Motor neuron (in vitro differentiated cells): ENCODE results near the gene MIA. TPM values are rescaled to one million over a fixed set of nuclear protein-coding genes. Genes with fewer than 3 reads are reported as not detected.
"Not testable (repeated sequence)": the region's sequence is repeated elsewhere in the genome, so short reads cannot be mapped to it uniquely, and the experiment has no call there.

ENCODE experiments used
- ATAC-seq, 8 experiments: fragments of 200-7000 bp; cut with Tn5 transposase; replicated peaks in 6 of 8; 2 replicates each; pipeline ENCODE4 v1.8.0; 2021; ENCODE audit warnings: mild to moderate bottlenecking in 8 of 8, moderate library complexity in 8 of 8
- H3K27ac ChIP-seq, 2 donors: fragments of 250-450 bp; sonication (Bioruptor Pico); 2 replicates each; pipeline ENCODE4 v1.9.0; 2021; ENCODE audit warnings: antibody characterized with exemption in 2 of 2, mild to moderate bottlenecking in 2 of 2, moderate library complexity in 1 of 2
- H3K4me1 ChIP-seq, 2 donors: fragments of 250-450 bp; sonication (Bioruptor Pico); replicated peaks in 1 of 2; 2 replicates each; pipeline ENCODE4 v1.6.1; 2021; ENCODE audit warnings: antibody characterized with exemption in 2 of 2, mild to moderate bottlenecking in 2 of 2, moderate library complexity in 1 of 2
- H3K4me3 ChIP-seq, 5 donors: fragments of 250-450 bp; sonication (Bioruptor Pico); 2 replicates each; pipeline ENCODE4 v1.9.0; 2021; ENCODE audit warnings: antibody characterized with exemption in 5 of 5, mild to moderate bottlenecking in 5 of 5, moderate library complexity in 4 of 5
- WGBS, 10 experiments: fragments of 450-650 bp; shearing (Covaris generic); methylation state at CpG; one replicate each; pipeline ENCODE4 v1.0.0; 2022; 5-methylcytosine and 5-hydroxymethylcytosine counted together
- in situ Hi-C, 9 experiments: fragments of 400-800 bp; cut with MboI; loops; one replicate each; pipeline ENCODE4 v1.15.0; 2021; ENCODE audit warnings: low sequenced_read_pairs in 9 of 9, low pct_unique_long_range_greater_than_20kb in 2 of 9; ENCODE audit not compliant: unreplicated experiment in 9 of 9
- total RNA-seq, 8 experiments: library from RNA; unstranded; fragments of 300-600 nt; gene quantifications; 2 replicates each; pipeline versions ENCODE4 v1.2.3 to v1.2.4, GENCODE V29; 2022

Gene MIA
- total RNA-seq, 8 experiments from 2014 or later = 0.90 to 5.0 (median 1.5) TPM; not detected in 4

DNA sequence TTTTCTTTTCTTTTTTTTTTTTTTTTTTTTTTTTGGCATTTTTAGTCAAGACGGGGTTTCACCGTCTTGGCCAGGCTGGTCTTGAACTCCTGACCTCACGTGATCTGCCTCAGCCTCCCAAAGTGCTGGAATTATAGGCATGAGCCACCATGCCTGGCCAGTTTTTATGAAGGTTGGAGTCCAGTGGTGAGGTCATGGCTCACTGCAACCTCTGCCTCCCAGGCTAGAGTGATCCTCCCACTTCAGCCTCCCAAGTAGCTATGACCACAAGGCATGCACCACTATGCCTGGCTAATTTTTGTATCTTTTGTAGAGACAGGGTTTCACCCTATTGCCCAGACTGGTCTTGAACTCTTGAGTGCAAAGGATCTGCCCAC, 20.1 kb upstream of the MIA start:
- Histone ChIP-seq H3K27ac (no peak overlapping the region), H3K4me1 (peaks cover 0 to 4% of the 10 kb centered on the region in 2 donors), H3K4me3 (no peak overlapping the region)
- no peak for ATAC-seq
- in situ Hi-C loops = no loop called here
- 60 to 100% (median 94%) methylated on average over 1 to 3 of the region's 3 CpGs; no CpG with 5 or more reads in 3 of the 10 experiments for WGBS, 10 experiments

- Histone ChIP-seq H3K4me1 (peaks cover 0 to 4% of the 10 kb centered on the region in 2 donors), H3K4me3 (no peak overlapping the region), H3K27ac (no peak overlapping the region)
- 80 to 100% (median 100%) methylated on average over 1 to 7 of the region's 8 CpGs; no CpG with 5 or more reads in 5 of the 10 experiments for WGBS, 10 experiments
- ATAC-seq = no peak
- in situ Hi-C loops = no loop called here
Observed at GRCh38 chr19:40755791-40756190, 19.5 kb upstream of the MIA start.

DNA sequence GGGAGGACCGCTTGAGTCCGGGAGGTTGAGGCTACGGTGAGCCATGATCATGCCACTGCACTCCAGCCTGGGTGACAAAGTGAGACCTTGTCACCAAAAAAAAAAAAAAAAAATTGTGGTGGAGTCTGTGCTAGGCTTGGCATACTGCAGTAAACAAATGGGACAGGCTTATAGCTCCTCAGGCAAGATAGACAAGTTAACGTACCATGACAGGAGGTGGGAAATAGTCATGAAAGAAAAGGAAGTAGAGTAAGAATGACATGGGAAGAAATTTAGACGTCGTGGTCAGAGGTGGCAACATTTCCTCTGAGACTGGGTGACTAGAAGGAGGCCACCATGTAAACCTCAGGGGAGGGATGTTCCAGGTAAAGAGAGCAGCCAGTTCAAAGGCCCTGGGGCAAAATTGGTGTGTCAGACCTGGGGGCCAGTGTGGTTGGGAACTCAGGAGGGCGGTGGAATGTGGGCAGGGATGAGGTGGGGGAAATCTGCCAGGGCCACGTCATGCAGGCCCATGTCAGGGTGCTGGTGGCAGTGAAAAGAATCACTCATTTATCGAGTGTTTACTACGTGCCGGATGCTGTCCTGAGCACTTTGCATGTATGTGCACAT, 18.7 kb upstream of the MIA start:
- in situ Hi-C loops = no loop called here
- no peak overlapping the region for H3K4me3 ChIP-seq
- ATAC-seq = no peak
- WGBS, 10 experiments = 70 to 100% (median 92%) methylated on average over 1 to 7 of the region's 11 CpGs; no CpG with 5 or more reads in 1 of the 10 experiments
- H3K27ac ChIP-seq = no peak overlapping the region
- peaks cover 0 to 4% of the 10 kb centered on the region in 2 donors for H3K4me1 ChIP-seq

GRCh38 chr19:40758491-40758890, 16.8 kb upstream of the MIA start:
- Histone ChIP-seq H3K27ac (no peak overlapping the region), H3K4me1 (no peaks in the 10 kb centered on the region), H3K4me3 (no peak overlapping the region)
- ATAC-seq = no peak
- 88 to 100% (median 100%) methylated on average over 1 to 3 of the region's 3 CpGs; no CpG with 5 or more reads in 5 of the 10 experiments for WGBS, 10 experiments
- in situ Hi-C loops = no loop called here

DNA sequence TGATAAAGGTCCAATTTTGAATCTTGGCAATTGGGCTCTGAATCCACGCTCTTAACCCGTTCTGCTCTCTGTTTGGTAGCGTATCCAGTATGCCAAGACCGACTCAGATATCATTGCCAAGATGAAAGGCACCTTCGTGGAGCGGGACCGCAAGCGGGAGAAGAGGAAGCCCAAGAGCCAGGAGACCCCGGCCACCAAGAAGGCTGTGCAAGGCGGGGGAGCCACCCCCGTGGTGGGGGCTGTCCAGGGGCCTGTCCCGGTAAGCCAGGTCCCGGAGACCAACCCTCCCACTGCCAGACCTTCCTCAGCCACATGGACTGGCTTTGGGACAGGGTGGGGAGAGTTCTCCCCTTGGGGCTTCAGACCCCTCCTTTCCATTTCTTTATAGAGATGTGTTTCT, 16.0 kb upstream of the MIA start:
- in situ Hi-C loops = no loop called here
- WGBS, 10 experiments = 90 to 100% (median 100%) methylated on average over 1 to 4 of the region's 13 CpGs; no CpG with 5 or more reads in 5 of the 10 experiments
- Histone ChIP-seq H3K27ac (no peak overlapping the region), H3K4me1 (no peaks in the 10 kb centered on the region), H3K4me3 (no peak overlapping the region)
- ATAC-seq = no peak

DNA sequence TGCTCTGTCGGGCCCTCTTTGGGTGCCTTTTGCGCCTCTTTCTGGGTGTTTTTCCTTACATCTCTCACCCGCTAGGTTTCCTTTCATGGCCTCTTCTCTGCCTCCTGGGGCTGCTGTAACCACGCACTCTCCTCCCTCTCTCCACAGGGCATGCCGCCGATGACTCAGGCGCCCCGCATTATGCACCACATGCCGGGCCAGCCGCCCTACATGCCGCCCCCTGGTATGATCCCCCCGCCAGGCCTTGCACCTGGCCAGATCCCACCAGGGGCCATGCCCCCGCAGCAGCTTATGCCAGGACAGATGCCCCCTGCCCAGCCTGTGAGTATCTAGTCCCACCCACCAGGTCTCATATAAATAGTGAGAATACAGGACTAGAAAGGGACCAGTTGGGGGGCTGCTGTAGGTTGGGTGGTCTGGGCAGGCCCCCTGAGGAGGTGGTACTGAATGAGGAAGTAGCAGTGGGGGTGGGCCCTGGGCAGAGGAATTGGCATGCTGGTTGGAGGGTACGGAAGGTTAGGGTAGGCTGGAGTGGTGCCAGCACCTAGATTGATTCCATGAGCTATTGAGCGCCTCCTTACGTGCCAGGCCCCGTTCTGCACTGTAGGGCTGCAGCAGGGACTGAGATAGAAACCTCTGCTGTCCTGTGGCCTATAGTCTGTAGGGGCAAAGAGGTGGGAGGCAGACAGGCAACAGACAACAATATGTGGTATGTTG, 12.4 kb upstream of the MIA start:
- no peaks in the 10 kb centered on the region for H3K4me1 ChIP-seq
- no peak overlapping the region for H3K4me3 ChIP-seq
- no peak overlapping the region for H3K27ac ChIP-seq
- in situ Hi-C loops = no loop called here
- peak in 1 of 8 experiments; percentile 44 for ATAC-seq
- WGBS, 10 experiments = 83 to 100% (median 94%) methylated on average over 1 to 10 of the region's 17 CpGs; no CpG with 5 or more reads in 3 of the 10 experiments

GRCh38 chr19:40763526-40763925, 11.8 kb upstream of the MIA start:
- ATAC-seq = no peak
- in situ Hi-C loops = no loop called here
- H3K27ac ChIP-seq = no peak overlapping the region
- WGBS, 10 experiments = 60 to 100% (median 93%) methylated on average over 1 to 4 of the region's 7 CpGs; no CpG with 5 or more reads in 4 of the 10 experiments
- no peaks in the 10 kb centered on the region for H3K4me1 ChIP-seq
- H3K4me3 ChIP-seq = no peak overlapping the region

GRCh38 chr19:40763963-40764362, 11.4 kb upstream of the MIA start:
- Histone ChIP-seq H3K4me1 (no peaks in the 10 kb centered on the region), H3K27ac (no peak overlapping the region), H3K4me3 (no peak overlapping the region)
- in situ Hi-C loops = no loop called here
- WGBS, 10 experiments = 88 to 100% (median 100%) methylated on average over 1 to 10 of the region's 10 CpGs; no CpG with 5 or more reads in 2 of the 10 experiments
- ATAC-seq = no peak

DNA sequence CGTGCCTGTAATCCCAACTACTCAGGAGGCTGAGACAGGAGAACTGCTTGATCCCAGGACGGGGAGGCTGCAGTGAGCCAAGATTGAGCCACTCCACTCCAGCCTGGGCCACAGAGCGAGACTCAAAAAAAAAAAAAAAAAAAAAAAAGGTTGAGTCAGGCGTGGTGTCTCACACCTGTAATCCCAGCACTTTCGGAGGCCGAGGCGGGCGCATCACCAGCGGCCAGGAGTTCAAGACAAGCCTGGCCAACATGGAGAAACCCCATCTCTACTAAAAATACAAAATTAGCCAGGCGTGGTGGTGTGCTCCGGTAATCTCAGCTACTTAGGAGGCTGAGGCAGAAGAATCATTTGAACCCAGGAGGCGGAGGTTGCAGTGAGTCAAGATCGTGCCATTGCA, 8.9 kb upstream of the MIA start:
- H3K27ac ChIP-seq, in situ Hi-C loops: not testable (repeated sequence)

DNA sequence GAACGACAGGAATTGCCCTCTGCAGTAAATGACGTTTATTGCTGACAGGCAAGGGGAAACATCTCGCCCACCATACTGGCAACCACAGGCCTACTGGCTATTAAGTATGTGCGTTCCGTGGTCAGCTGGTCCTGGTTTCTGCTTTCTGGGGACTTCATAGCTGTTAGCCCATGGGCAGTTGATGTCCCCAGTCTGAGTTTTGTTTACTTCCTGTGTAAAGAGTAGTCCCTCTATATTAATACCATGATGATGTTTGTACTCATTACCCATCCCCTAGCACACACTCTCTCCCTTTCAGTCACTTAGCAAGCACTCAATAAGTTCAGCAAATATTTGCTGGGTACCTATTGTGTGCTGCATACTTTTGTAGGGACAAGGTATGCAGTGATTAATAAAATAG, 6.5 kb upstream of the MIA start:
- no peaks in the 10 kb centered on the region for H3K4me1 ChIP-seq
- 25 to 100% (median 80%) methylated on average over 1 to 4 of the region's 5 CpGs; no CpG with 5 or more reads in 3 of the 10 experiments for WGBS, 10 experiments
- ATAC-seq = no peak
- no peak overlapping the region for H3K4me3 ChIP-seq
- in situ Hi-C loops = no loop called here
- H3K27ac ChIP-seq = no peak overlapping the region

More for the DNA sequence above, 8.9 kb upstream of the MIA start:
- 80 to 100% (median 98%) methylated on average over 2 to 5 of the region's 13 CpGs; no CpG with 5 or more reads in 4 of the 10 experiments for WGBS, 10 experiments
- not testable (repeated sequence) for H3K4me1 ChIP-seq, H3K4me3 ChIP-seq, ATAC-seq

GRCh38 chr19:40771101-40771862, 4.0 kb upstream of the MIA start:
- H3K4me1 ChIP-seq, in situ Hi-C loops, H3K4me3 ChIP-seq, H3K27ac ChIP-seq: not testable (repeated sequence)
- WGBS, 10 experiments = 75 to 100% (median 92%) methylated on average over 2 to 10 of the region's 10 CpGs; no CpG with 5 or more reads in 1 of the 10 experiments
- ATAC-seq = peak in 3 of 8 experiments; percentile 9 to 48 (median 42)

- in situ Hi-C loops = no loop called here
- Histone ChIP-seq H3K27ac (no peak overlapping the region), H3K4me1 (peaks cover 4% of the 10 kb centered on the region in 2 donors), H3K4me3 (no peak overlapping the region)
- 67 to 100% (median 88%) methylated on average over 1 to 9 of the region's 10 CpGs; no CpG with 5 or more reads in 5 of the 10 experiments for WGBS, 10 experiments
- ATAC-seq = no peak
Observed at GRCh38 chr19:40775632-40776022, 306 bp downstream of the MIA start.

GRCh38 chr19:40776364-40776763, 1.0 kb downstream of the MIA start:
- in situ Hi-C loops = no loop called here
- ATAC-seq = no peak
- WGBS, 10 experiments = 50 to 100% (median 81%) methylated on average over 1 to 5 of the region's 7 CpGs; no CpG with 5 or more reads in 2 of the 10 experiments
- Histone ChIP-seq H3K27ac (peak overlapping the region in 1 of 2 donors; percentile 100), H3K4me1 (peaks cover 4% of the 10 kb centered on the region in 2 donors), H3K4me3 (no peak overlapping the region)
